Calu3 (cell line): Measurements from ENCODE around the gene TSEN54. TPM values are rescaled to one million over a fixed set of nuclear protein-coding genes. Genes with fewer than 3 reads are reported as not detected.

ENCODE experiments used
- BruUV-seq: library from RNA; stranded (reverse); fragments of 400-500 nt; replicated peaks from 2 replicates; lab custom pipeline; 2021; lab: Mats Ljungman, UMichigan
- CTCF ChIA-PET: fragments of 300-600 bp; sonication (Branson Sonifier 250); formaldehyde crosslinking; loops from one replicate; lab custom pipeline; 2022; ENCODE audit warnings: antibody characterized with exemption; lab: Charles Lee
- DNase-seq: peaks from one replicate; pipeline ENCODE4 v3.0.0; 2022
- H3K27ac Mint-ChIP-seq: one replicate; pipeline ENCODE4 v1.8.0; 2022; ENCODE audit warnings: mixed read lengths; ENCODE audit not compliant: unreplicated experiment
- H3K27me3 Mint-ChIP-seq: one replicate; pipeline ENCODE4 v1.8.0; 2022; ENCODE audit warnings: mixed read lengths; ENCODE audit not compliant: unreplicated experiment
- H3K36me3 Mint-ChIP-seq: one replicate; pipeline ENCODE4 v1.8.0; 2022; ENCODE audit warnings: mild to moderate bottlenecking, moderate library complexity, mixed read lengths; ENCODE audit not compliant: insufficient read depth, unreplicated experiment
- H3K4me1 Mint-ChIP-seq: one replicate; pipeline ENCODE4 v1.8.0; 2022; ENCODE audit warnings: mild to moderate bottlenecking, low read depth, mixed read lengths; ENCODE audit not compliant: unreplicated experiment
- H3K4me3 Mint-ChIP-seq: one replicate; pipeline ENCODE4 v1.8.0; 2022; ENCODE audit warnings: mild to moderate bottlenecking, low read depth, moderate library complexity, mixed read lengths; ENCODE audit not compliant: unreplicated experiment
- H3K9me3 Mint-ChIP-seq: one replicate; pipeline ENCODE4 v1.8.0; 2022; ENCODE audit warnings: low read depth, mixed read lengths; ENCODE audit not compliant: unreplicated experiment
- CTCF ChIP-seq: fragments of 200-600 bp; IDR thresholded peaks from one replicate; pipeline ENCODE4 v1.8.0; 2022; ENCODE audit warnings: antibody characterized with exemption; ENCODE audit not compliant: unreplicated experiment
- intact Hi-C: fragments of 100-400 bp; cut with micrococcal nuclease; formaldehyde crosslinking; loops from one replicate; pipeline ENCODE4 v1.10.0; 2022; ENCODE audit not compliant: unreplicated experiment
- total RNA-seq: library from RNA; stranded (reverse); gene quantifications from 2 replicates; pipeline ENCODE4 v1.2.3, GENCODE V29; 2022

TSEN54 gene
- total RNA-seq, 1 experiment from 2014 or later: 55.4 TPM

DNA sequence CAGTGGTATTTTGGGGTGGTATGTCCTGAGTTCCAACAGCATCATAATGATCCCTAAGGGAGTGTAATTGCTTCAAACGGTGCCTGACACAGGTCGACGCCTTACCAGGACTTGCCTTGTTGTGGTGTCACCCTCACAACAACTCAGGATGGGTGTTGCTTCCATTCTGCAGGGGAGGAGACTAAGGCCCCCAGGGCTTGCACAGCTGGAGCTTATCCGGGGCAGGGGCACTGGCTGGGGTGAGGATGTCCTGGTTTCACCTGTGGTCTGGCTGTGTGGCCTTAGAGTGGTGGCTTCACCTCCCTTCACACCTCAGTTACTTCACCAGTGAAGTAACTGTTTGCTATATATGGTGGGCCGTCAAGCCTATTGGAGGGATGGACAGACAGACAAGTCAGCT, 32.5 kb downstream of the TSEN54 start:
- no TSS peak for BruUV-seq
- Mint-ChIP-seq H3K36me3 (peaks cover 71% of the 10 kb centered on the region), H3K4me3 (peak overlapping the region; percentile 56), H3K27me3 (no peaks in the 10 kb centered on the region), H3K27ac (peak overlapping the region; percentile 96), H3K4me1 (peaks cover 44% of the 10 kb centered on the region), H3K9me3 (no peaks in the 10 kb centered on the region)
- intact Hi-C loops: no loop called here
- TF ChIP-seq CTCF: no peak
- CTCF ChIA-PET: interaction anchor here (0.7 to 2.0 kb wide), 8 partner anchors 10 to 124 kb away, joined by 3 to 11 read pairs (median 6); partner anchors contain the start of genes LLGL2 and TSEN54
- no peak for DNase-seq

DNA sequence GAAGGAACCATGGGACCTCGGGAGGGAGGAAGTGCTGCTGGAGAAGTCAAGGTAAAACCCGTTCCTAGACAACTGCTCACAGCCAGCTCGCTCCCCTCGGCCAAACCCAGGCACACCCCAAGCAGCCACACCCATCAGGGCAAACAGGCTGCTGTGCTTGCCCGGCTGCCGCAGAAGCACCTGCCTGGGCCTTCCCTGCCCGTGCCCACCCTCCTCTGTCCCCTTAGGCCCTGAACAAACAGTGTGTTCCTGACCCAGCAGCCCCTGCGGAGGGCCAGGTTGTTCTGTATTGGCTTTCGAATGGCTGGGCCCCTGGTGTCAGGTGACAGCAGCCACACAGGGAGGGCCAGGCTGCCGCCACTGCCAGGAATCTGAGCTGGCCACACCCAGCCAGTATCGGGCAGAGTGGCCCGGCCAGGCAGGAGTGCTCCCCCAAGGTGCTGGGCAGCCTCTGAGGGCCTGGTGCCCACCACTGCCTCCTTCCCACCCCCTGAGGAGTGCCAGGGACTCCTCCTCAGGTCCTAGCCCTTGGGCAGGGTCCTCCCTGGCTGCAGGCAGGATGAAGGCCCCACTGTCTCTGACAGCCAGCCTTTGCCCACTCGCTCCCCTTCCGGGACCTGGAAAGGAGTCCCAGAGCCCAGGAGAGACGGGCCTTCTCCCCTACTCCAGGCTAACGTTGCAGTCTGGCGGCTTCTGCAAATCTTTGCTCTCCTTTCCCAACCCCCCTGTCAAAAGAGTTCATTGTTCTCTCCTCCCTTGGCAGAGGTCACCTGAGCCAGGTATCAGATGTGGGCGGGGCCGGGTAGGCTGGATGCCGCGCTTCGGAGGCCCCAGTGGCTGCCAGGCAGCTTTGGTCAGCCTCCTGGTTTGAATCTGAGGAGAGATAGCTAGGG, 33.2 kb downstream of the TSEN54 start:
- H3K36me3 Mint-ChIP-seq: peaks cover 64% of the 10 kb centered on the region
- peak; percentile 95 for DNase-seq
- peaks cover 44% of the 10 kb centered on the region for H3K4me1 Mint-ChIP-seq
- intact Hi-C loops: loop anchor here (1.0 kb wide), 1 partner anchor 18 kb away; no protein-coding TSS in a partner anchor
- H3K4me3 Mint-ChIP-seq: peak overlapping the region; percentile 56
- CTCF ChIA-PET: interaction anchor here (0.5 to 2.0 kb wide), 13 partner anchors 10 to 357 kb away, joined by 3 to 11 read pairs (median 6); partner anchors contain the start of genes LLGL2, TMEM94 and TSEN54
- H3K27ac Mint-ChIP-seq: peak overlapping the region; percentile 96
- H3K27me3 Mint-ChIP-seq: no peaks in the 10 kb centered on the region
- BruUV-seq: TSS peak; percentile 81
- no peak for TF ChIP-seq CTCF
- no peaks in the 10 kb centered on the region for H3K9me3 Mint-ChIP-seq

- no peak for DNase-seq
- peak overlapping the region; percentile 56 for H3K4me3 Mint-ChIP-seq
- no peak for TF ChIP-seq CTCF
- BruUV-seq: no TSS peak
- CTCF ChIA-PET: interaction anchor here (0.6 to 2.0 kb wide), 10 partner anchors 18 to 156 kb away, joined by 3 to 11 read pairs (median 7); partner anchors contain the start of genes LLGL2, TMEM94 and TSEN54
- no peaks in the 10 kb centered on the region for H3K27me3 Mint-ChIP-seq
- intact Hi-C loops: loop anchor here (1.0 kb wide), 1 partner anchor 19 kb away; no protein-coding TSS in a partner anchor
- peak overlapping the region; percentile 96 for H3K27ac Mint-ChIP-seq
- no peaks in the 10 kb centered on the region for H3K9me3 Mint-ChIP-seq
- H3K4me1 Mint-ChIP-seq: peaks cover 43% of the 10 kb centered on the region
- H3K36me3 Mint-ChIP-seq: peaks cover 58% of the 10 kb centered on the region
Observed at GRCh38 chr17:75550139-75550465, 33.8 kb downstream of the TSEN54 start.

- intact Hi-C loops: no loop called here
Observed at GRCh38 chr17:75551266-75551665, 34.9 kb downstream of the TSEN54 start.

More at GRCh38 chr17:75551266-75551665, 34.9 kb downstream of the TSEN54 start:
- peak overlapping the region; percentile 36 for H3K4me3 Mint-ChIP-seq
- H3K36me3 Mint-ChIP-seq: peaks cover 61% of the 10 kb centered on the region
- CTCF ChIA-PET: interaction anchor here (0.6 kb wide), 1 partner anchor 126 kb away, joined by 3 read pairs; no protein-coding TSS in a partner anchor
- BruUV-seq: no TSS peak
- no peaks in the 10 kb centered on the region for H3K9me3 Mint-ChIP-seq
- H3K27ac Mint-ChIP-seq: peak overlapping the region; percentile 96
- H3K27me3 Mint-ChIP-seq: no peaks in the 10 kb centered on the region
- no peak for DNase-seq
- TF ChIP-seq CTCF: no peak
- H3K4me1 Mint-ChIP-seq: peaks cover 32% of the 10 kb centered on the region
